Vagina (tissue), 2 donors: Measurements from ENCODE around the gene ERMN. TPM values are rescaled to one million over a fixed set of nuclear protein-coding genes. Genes with fewer than 3 reads are reported as not detected.

Source experiments
- DNase-seq, 2 donors: peaks; one replicate each; pipeline ENCODE4 v3.0.0-alpha.2; 2017; ENCODE audit errors: extremely low spot score in 2 of 2
- H3K27ac ChIP-seq: fragments of 200-600 bp; sonication (generic); one replicate; pipeline ENCODE4 v1.5.1; 2019
- H3K27me3 ChIP-seq: fragments of 200-600 bp; sonication (generic); one replicate; pipeline ENCODE4 v1.5.1; 2019
- H3K36me3 ChIP-seq, 2 donors: fragments of 200-600 bp; sonication (generic); one replicate each; pipeline ENCODE4 v1.5.1; 2017 to 2019
- H3K4me1 ChIP-seq: fragments of 200-600 bp; sonication (generic); one replicate; pipeline ENCODE4 v1.5.1; 2019
- H3K4me3 ChIP-seq, 2 donors: fragments of 200-600 bp; sonication (generic); 1 replicate in 1 of 2; 2 replicates in 1 of 2; pipeline ENCODE4 v1.5.1; 2016 to 2019
- H3K9me3 ChIP-seq: fragments of 200-600 bp; sonication (generic); one replicate; pipeline ENCODE4 v1.5.1; 2019
- POLR2A ChIP-seq, 2 donors: fragments of 450-650 bp; IDR thresholded peaks; one replicate each; pipeline ENCODE4 v1.6.1; 2017; ENCODE audit warnings: antibody characterized with exemption in 2 of 2, mild to moderate bottlenecking in 2 of 2, moderate library complexity in 2 of 2
- POLR2AphosphoS5 ChIP-seq, 2 donors: sonication (generic); formaldehyde crosslinking; IDR thresholded peaks; one replicate each; pipeline ENCODE4 v1.9.0; 2017; ENCODE audit warnings: antibody characterized with exemption in 2 of 2, mild to moderate bottlenecking in 2 of 2, low read depth in 1 of 2; ENCODE audit not compliant: insufficient read depth in 1 of 2
- intact Hi-C: fragments of 100-400 bp; cut with DNase I; formaldehyde crosslinking; loops from one replicate; pipeline ENCODE4 v1.15.1; 2023
- total RNA-seq: library from RNA; depleted of rRNA; stranded (reverse); fragments of >200 nt; gene quantifications from one replicate; pipeline ENCODE4 v1.2.3, GENCODE V29; 2016
- TF ChIP-seq, protein P1 (sequence below), 3 experiments: fragments of 450-650 bp in 2 of 3; fragments of 200-600 bp in 1 of 3; sonication (generic) in 1 of 3; IDR thresholded peaks; one replicate each; pipeline ENCODE4 v1.5.1; 2017 to 2019; ENCODE audit warnings: antibody characterized with exemption in 3 of 3, mild to moderate bottlenecking in 2 of 3, moderate library complexity in 2 of 3

ERMN gene
- total RNA-seq, 1 donor from 2014 or later = not detected

DNA sequence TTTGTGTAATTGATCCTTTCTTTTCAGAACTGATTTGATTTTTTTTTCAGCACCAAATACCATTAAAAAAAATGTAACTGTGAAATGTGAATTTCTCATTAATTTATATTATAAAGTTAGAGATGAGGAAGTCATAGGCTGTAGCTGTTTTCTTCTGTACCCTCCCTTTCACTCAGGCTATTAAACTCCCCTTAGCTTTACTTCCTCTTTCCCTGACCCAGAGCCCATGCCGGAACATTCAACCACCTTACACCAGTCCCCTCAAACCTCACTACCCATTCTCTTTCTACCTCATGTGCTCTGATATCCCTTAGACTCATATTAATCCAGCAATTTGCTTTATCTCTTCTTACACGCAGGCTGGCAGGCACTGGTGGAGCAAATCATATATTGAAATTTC lies 55.7 kb downstream of the ERMN start:
- DNase-seq = no peak
- Histone ChIP-seq H3K4me3 (no peak overlapping the region), H3K27me3 (no peaks in the 10 kb centered on the region), H3K9me3 (no peaks in the 10 kb centered on the region), H3K36me3 (no peaks in the 10 kb centered on the region), H3K4me1 (peaks cover 6% of the 10 kb centered on the region), H3K27ac (no peak overlapping the region)
- no peak for TF ChIP-seq POLR2A (IDR thresholded peaks at IDR 0.05)
- TF ChIP-seq POLR2AphosphoS5 (IDR thresholded peaks at IDR 0.05; ENCODE audit: insufficient read depth in 1 of 2, low read depth in 1 of 2) = no peak
- TF ChIP-seq, protein P1, sequence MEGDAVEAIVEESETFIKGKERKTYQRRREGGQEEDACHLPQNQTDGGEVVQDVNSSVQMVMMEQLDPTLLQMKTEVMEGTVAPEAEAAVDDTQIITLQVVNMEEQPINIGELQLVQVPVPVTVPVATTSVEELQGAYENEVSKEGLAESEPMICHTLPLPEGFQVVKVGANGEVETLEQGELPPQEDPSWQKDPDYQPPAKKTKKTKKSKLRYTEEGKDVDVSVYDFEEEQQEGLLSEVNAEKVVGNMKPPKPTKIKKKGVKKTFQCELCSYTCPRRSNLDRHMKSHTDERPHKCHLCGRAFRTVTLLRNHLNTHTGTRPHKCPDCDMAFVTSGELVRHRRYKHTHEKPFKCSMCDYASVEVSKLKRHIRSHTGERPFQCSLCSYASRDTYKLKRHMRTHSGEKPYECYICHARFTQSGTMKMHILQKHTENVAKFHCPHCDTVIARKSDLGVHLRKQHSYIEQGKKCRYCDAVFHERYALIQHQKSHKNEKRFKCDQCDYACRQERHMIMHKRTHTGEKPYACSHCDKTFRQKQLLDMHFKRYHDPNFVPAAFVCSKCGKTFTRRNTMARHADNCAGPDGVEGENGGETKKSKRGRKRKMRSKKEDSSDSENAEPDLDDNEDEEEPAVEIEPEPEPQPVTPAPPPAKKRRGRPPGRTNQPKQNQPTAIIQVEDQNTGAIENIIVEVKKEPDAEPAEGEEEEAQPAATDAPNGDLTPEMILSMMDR (IDR thresholded peaks at IDR 0.05) = no peak
- intact Hi-C loops = no loop called here

DNA sequence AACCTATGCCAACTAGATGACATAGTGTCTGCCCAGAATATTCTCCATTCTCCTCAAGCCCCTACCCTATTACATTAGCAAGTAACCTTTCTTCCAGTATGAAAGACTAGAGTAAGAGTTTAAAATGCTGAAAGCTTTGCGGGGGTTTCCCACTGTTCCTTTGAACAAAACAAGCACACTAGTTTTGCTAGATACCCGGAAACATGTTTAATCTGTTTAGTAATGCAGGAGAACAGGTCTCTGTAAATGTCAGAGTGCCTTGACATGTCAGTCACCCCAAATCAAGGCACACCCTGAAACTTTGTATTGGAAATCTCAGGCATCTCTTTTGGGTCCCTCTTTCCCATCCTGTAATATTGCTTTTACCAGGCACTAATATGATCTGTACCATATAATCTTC lies 56.6 kb downstream of the ERMN start:
- intact Hi-C loops = no loop called here
- Histone ChIP-seq H3K27me3 (no peaks in the 10 kb centered on the region), H3K4me1 (peaks cover 15% of the 10 kb centered on the region), H3K9me3 (no peaks in the 10 kb centered on the region), H3K4me3 (no peak overlapping the region), H3K27ac (no peak overlapping the region), H3K36me3 (no peaks in the 10 kb centered on the region)
- no peak for DNase-seq
- TF ChIP-seq, protein P1 (IDR thresholded peaks at IDR 0.05) = no peak
- TF ChIP-seq POLR2A (IDR thresholded peaks at IDR 0.05) (no peak), POLR2AphosphoS5 (IDR thresholded peaks at IDR 0.05; ENCODE audit: insufficient read depth in 1 of 2, low read depth in 1 of 2) (no peak)

Other genes starting within 250 kb of the ERMN start
- 3.2 TPM for gene GALNT5, start 68.1 kb downstream of the ERMN start, total RNA-seq
- 12.5 TPM for gene CYTIP, start 118.3 kb upstream of the ERMN start, total RNA-seq